WTC11 (cell line): Measurements from ENCODE around the gene FASN. TPM values are rescaled to one million over a fixed set of nuclear protein-coding genes. Genes with fewer than 3 reads are reported as not detected.

Experiments
- ATAC-seq: fragments of 200-7000 bp; cut with Tn5 transposase; 2 replicates; pipeline ENCODE4 v1.10.0; 2021; ENCODE audit warnings: mild to moderate bottlenecking, moderate library complexity
- CTCF ChIA-PET: fragments of 300-600 bp; sonication (Branson Sonifier 250); formaldehyde crosslinking; loops from one replicate; lab custom pipeline; 2021; ENCODE audit warnings: antibody characterized with exemption; lab: Charles Lee
- POLR2A ChIA-PET: fragments of 350-600 bp; sonication (Branson Sonifier 250); formaldehyde crosslinking; loops from one replicate; lab custom pipeline; 2021; ENCODE audit warnings: antibody characterized with exemption; lab: Charles Lee
- DNase-seq: peaks from one replicate; pipeline ENCODE4 v3.0.0; 2021; ENCODE audit warnings: low spot score
- H3K27ac Mint-ChIP-seq: 2 replicates; pipeline ENCODE4 v1.8.0; 2021; ENCODE audit warnings: mixed read lengths
- H3K27me3 Mint-ChIP-seq: 2 replicates; pipeline ENCODE4 v1.8.0; 2021; ENCODE audit warnings: low read depth, mild to moderate bottlenecking, moderate library complexity, mixed read lengths
- H3K36me3 Mint-ChIP-seq: 2 replicates; pipeline ENCODE4 v1.8.0; 2021; ENCODE audit warnings: mixed read lengths
- H3K4me1 Mint-ChIP-seq: 2 replicates; pipeline ENCODE4 v1.8.0; 2022; ENCODE audit warnings: mixed read lengths
- H3K4me3 Mint-ChIP-seq: 2 replicates; pipeline ENCODE4 v1.8.0; 2021; ENCODE audit warnings: mild to moderate bottlenecking, moderate library complexity, mixed read lengths
- H3K9me3 Mint-ChIP-seq: 2 replicates; pipeline ENCODE4 v1.8.0; 2021; ENCODE audit warnings: mixed read lengths
- AFF4 ChIP-seq: sonication (generic); formaldehyde crosslinking; IDR thresholded peaks from 2 replicates; pipeline ENCODE4 v1.8.1; 2023; ENCODE audit warnings: mild to moderate bottlenecking, missing genetic modification reagents, borderline replicate concordance
- CTCF ChIP-seq: fragments of 200-600 bp; IDR thresholded peaks from 2 replicates; pipeline ENCODE4 v1.8.0; 2022; ENCODE audit warnings: antibody characterized with exemption
- ELF4 ChIP-seq: sonication (generic); formaldehyde crosslinking; IDR thresholded peaks from 2 replicates; pipeline ENCODE4 v1.8.1; 2022; ENCODE audit warnings: low read depth, mild to moderate bottlenecking, moderate library complexity, missing genetic modification reagents
- ESRRA ChIP-seq: sonication (generic); formaldehyde crosslinking; IDR thresholded peaks from 2 replicates; pipeline ENCODE4 v1.8.1; 2022; ENCODE audit warnings: mild to moderate bottlenecking, missing genetic modification reagents, borderline replicate concordance
- FOXP1 ChIP-seq: sonication (generic); formaldehyde crosslinking; IDR thresholded peaks from 2 replicates; pipeline ENCODE4 v1.8.0; 2022; ENCODE audit warnings: missing genetic modification reagents, mild to moderate bottlenecking, moderate library complexity, borderline replicate concordance
- GABPB1 ChIP-seq: sonication (generic); formaldehyde crosslinking; IDR thresholded peaks from 2 replicates; pipeline ENCODE4 v1.8.1; 2023; ENCODE audit warnings: mild to moderate bottlenecking, missing genetic modification reagents
- JAZF1 ChIP-seq: fragments of 250-450 bp; sonication (Bioruptor Pico); IDR thresholded peaks from 2 replicates; pipeline ENCODE4 v1.9.0; 2021; ENCODE audit warnings: moderate library complexity, mild to moderate bottlenecking, inconsistent platforms
- NR2C2 ChIP-seq: sonication (generic); formaldehyde crosslinking; IDR thresholded peaks from 2 replicates; pipeline ENCODE4 v1.8.0; 2022; ENCODE audit warnings: mild to moderate bottlenecking, missing genetic modification reagents
- TCF7 ChIP-seq: sonication (generic); formaldehyde crosslinking; IDR thresholded peaks from 2 replicates; pipeline ENCODE4 v1.8.0; 2022; ENCODE audit warnings: mild to moderate bottlenecking, low read depth, missing genetic modification reagents, moderate library complexity
- ZBTB21 ChIP-seq: sonication (generic); formaldehyde crosslinking; IDR thresholded peaks from 2 replicates; pipeline ENCODE4 v1.8.1; 2023; ENCODE audit warnings: mild to moderate bottlenecking, missing genetic modification reagents, borderline replicate concordance
- ZBTB43 ChIP-seq: sonication (generic); formaldehyde crosslinking; IDR thresholded peaks from 2 replicates; pipeline ENCODE4 v1.8.1; 2023; ENCODE audit warnings: mild to moderate bottlenecking, missing genetic modification reagents
- ZNF263 ChIP-seq: sonication (generic); formaldehyde crosslinking; IDR thresholded peaks from 2 replicates; pipeline ENCODE4 v1.8.1; 2022; ENCODE audit warnings: low read depth, mild to moderate bottlenecking, moderate library complexity, missing genetic modification reagents
- ZNF317 ChIP-seq: sonication (generic); formaldehyde crosslinking; IDR thresholded peaks from 2 replicates; pipeline ENCODE4 v1.8.1; 2023; ENCODE audit warnings: low read depth, mild to moderate bottlenecking, moderate library complexity, missing genetic modification reagents, borderline replicate concordance
- ZNF512 ChIP-seq: sonication (generic); formaldehyde crosslinking; IDR thresholded peaks from 2 replicates; pipeline ENCODE4 v1.8.1; 2022; ENCODE audit warnings: missing genetic modification reagents, borderline replicate concordance
- total RNA-seq: library from RNA; stranded (reverse); gene quantifications from 3 replicates; pipeline ENCODE4 v1.2.3, GENCODE V29; 2021
- TF ChIP-seq, protein P1 (sequence below): sonication (generic); formaldehyde crosslinking; IDR thresholded peaks from 2 replicates; pipeline ENCODE4 v1.8.1; 2023; ENCODE audit warnings: mild to moderate bottlenecking, missing genetic modification reagents, moderate library complexity
- TF ChIP-seq, protein P2 (sequence below): sonication (generic); formaldehyde crosslinking; IDR thresholded peaks from 2 replicates; pipeline ENCODE4 v1.8.0; 2022; ENCODE audit warnings: missing genetic modification reagents

Gene FASN
- total RNA-seq, 1 experiment from 2014 or later, result 742 TPM

DNA sequence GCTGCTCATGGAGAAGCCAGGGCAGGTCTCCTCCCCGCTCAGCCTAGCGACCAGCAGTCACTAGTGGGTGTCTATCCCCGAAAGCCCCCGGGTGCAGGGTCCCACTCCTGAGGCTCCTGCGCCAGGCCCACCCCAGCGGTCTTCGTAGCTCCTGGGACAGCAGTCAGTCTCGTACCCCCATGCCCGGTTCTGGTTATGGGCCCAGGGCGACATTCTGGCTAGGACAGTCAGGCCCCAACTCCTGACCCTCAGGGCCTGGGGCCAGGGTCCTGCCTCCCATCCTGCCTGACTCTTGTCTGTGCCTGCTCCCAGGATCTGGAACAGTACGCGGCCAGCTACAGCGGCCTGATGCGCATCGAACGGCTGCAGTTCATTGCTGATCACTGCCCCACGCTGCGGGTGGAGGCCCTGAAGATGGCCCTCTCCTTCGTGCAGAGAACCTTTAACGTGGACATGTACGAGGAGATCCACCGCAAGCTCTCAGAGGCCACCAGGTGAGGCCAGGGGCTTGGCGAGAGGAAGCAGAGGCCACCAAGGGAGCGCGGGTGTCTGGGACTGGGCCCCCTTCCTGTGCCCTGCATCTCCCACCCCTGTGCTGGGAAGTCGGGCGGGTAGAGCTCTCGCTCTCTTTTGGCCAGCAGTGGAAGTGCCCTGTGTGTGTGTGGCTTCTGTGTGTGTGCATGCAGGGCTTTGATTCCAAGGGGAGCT, 44.3 kb downstream of the FASN start:
- no peak for DNase-seq
- TF ChIP-seq CTCF (no peak), ZNF317 (CRISPR knock-in tag) (no peak), ELF4 (CRISPR knock-in tag) (no peak), ZNF263 (CRISPR knock-in tag) (no peak), GABPB1 (CRISPR knock-in tag) (no peak), ZBTB21 (CRISPR knock-in tag) (no peak), TCF7 (CRISPR knock-in tag) (no peak), ZBTB43 (CRISPR knock-in tag) (no peak), JAZF1 (CRISPR knock-in tag) (no peak), ESRRA (CRISPR knock-in tag) (no peak)
- TF ChIP-seq, protein P1, sequence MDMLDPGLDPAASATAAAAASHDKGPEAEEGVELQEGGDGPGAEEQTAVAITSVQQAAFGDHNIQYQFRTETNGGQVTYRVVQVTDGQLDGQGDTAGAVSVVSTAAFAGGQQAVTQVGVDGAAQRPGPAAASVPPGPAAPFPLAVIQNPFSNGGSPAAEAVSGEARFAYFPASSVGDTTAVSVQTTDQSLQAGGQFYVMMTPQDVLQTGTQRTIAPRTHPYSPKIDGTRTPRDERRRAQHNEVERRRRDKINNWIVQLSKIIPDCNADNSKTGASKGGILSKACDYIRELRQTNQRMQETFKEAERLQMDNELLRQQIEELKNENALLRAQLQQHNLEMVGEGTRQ (CRISPR knock-in tag), result no peak
- no peaks in the 10 kb centered on the region for H3K27me3 Mint-ChIP-seq

DNA sequence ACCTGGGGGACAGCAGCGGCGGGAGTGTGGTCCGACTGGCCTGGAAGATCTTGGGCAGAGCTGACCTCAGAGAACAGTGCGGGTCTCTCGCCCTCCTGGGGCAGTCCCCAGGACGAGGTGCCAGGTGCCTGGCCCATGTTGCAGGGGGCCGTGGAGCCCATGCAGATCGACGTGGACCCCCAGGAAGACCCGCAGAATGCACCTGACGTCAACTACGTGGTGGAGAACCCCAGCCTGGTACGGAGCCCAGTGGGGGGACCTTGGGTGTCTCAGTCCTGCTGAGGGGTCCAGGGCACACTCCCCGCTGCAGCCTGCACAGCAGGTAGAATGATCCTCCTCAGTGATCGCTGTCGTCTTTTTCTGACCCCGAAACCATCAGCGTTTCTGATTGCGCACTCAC, 44.9 kb downstream of the FASN start:
- peak overlapping the region; percentile 84 for H3K4me3 Mint-ChIP-seq
- peaks cover 4% of the 10 kb centered on the region for H3K4me1 Mint-ChIP-seq
- TF ChIP-seq AFF4 (CRISPR knock-in tag) (no peak), NR2C2 (no peak), ZNF512 (CRISPR knock-in tag) (no peak), FOXP1 (CRISPR knock-in tag) (0 out of 2 replicates have a peak, but pooled peaks have one; percentile 12)
- TF ChIP-seq, protein P2, sequence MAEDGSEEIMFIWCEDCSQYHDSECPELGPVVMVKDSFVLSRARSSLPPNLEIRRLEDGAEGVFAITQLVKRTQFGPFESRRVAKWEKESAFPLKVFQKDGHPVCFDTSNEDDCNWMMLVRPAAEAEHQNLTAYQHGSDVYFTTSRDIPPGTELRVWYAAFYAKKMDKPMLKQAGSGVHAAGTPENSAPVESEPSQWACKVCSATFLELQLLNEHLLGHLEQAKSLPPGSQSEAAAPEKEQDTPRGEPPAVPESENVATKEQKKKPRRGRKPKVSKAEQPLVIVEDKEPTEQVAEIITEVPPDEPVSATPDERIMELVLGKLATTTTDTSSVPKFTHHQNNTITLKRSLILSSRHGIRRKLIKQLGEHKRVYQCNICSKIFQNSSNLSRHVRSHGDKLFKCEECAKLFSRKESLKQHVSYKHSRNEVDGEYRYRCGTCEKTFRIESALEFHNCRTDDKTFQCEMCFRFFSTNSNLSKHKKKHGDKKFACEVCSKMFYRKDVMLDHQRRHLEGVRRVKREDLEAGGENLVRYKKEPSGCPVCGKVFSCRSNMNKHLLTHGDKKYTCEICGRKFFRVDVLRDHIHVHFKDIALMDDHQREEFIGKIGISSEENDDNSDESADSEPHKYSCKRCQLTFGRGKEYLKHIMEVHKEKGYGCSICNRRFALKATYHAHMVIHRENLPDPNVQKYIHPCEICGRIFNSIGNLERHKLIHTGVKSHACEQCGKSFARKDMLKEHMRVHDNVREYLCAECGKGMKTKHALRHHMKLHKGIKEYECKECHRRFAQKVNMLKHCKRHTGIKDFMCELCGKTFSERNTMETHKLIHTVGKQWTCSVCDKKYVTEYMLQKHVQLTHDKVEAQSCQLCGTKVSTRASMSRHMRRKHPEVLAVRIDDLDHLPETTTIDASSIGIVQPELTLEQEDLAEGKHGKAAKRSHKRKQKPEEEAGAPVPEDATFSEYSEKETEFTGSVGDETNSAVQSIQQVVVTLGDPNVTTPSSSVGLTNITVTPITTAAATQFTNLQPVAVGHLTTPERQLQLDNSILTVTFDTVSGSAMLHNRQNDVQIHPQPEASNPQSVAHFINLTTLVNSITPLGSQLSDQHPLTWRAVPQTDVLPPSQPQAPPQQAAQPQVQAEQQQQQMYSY, result no peak
- H3K27me3 Mint-ChIP-seq, result no peaks in the 10 kb centered on the region
- no peaks in the 10 kb centered on the region for H3K9me3 Mint-ChIP-seq
- POLR2A ChIA-PET, result interaction anchor here (1.6 kb wide), 1 partner anchor 16 kb away, joined by 5 read pairs; the partner anchor contains the start of gene DCXR
- CTCF ChIA-PET, result interaction anchor here (5.8 kb wide), 1 partner anchor 23 kb away, joined by 31 read pairs; the partner anchor contains the start of gene RAC3
- H3K36me3 Mint-ChIP-seq, result peaks cover 5% of the 10 kb centered on the region; the same call in 1 of the 2 replicates
- DNase-seq (no peak), ATAC-seq (no peak)
- H3K27ac Mint-ChIP-seq, result no peak overlapping the region

More for the DNA sequence above, 44.3 kb downstream of the FASN start:
- ChIA-PET POLR2A (interaction anchor here (1.6 kb wide), 1 partner anchor 16 kb away, joined by 5 read pairs; the partner anchor contains the start of gene DCXR), CTCF (interaction anchor here (5.8 kb wide), 1 partner anchor 23 kb away, joined by 31 read pairs; the partner anchor contains the start of gene RAC3)
- H3K9me3 Mint-ChIP-seq, result no peaks in the 10 kb centered on the region
- H3K36me3 Mint-ChIP-seq, result peaks cover 5% of the 10 kb centered on the region; the same call in 1 of the 2 replicates
- ATAC-seq, result no peak
- H3K4me3 Mint-ChIP-seq, result peak overlapping the region; percentile 84
- H3K27ac Mint-ChIP-seq, result no peak overlapping the region
- H3K4me1 Mint-ChIP-seq, result peaks cover 4% of the 10 kb centered on the region
